HepG2 (cell line): ENCODE results near the gene PDCD2. TPM values are rescaled to one million over a fixed set of nuclear protein-coding genes. Genes with fewer than 3 reads are reported as not detected.
A peak's percentile ranks its signal among the peaks of the same experiment; 100 is the strongest.

Experiments
- ATF7 ChIP-seq, 2 experiments: fragments of 450-650 bp in 1 of 2; sonication (generic) in 1 of 2; formaldehyde crosslinking in 1 of 2; IDR thresholded peaks; 2 replicates each; pipeline versions ENCODE4 v1.4.0 to v1.6.1; 2016 to 2020; ENCODE audit warnings: antibody characterized with exemption in 1 of 2, mild to moderate bottlenecking in 1 of 2, missing genetic modification reagents in 1 of 2
- CCDC6 ChIP-seq: sonication (generic); formaldehyde crosslinking; IDR thresholded peaks from 2 replicates; pipeline ENCODE4 v1.8.1; 2022; ENCODE audit warnings: mild to moderate bottlenecking, missing genetic modification reagents, moderate library complexity
- DMAP1 ChIP-seq: IDR thresholded peaks from 2 replicates; pipeline ENCODE4 v1.6.1; 2016
- FOSL2 ChIP-seq: sonication (generic); formaldehyde crosslinking; IDR thresholded peaks from 2 replicates; pipeline ENCODE4 v1.4.0; 2020; ENCODE audit warnings: missing genetic modification reagents
- HIVEP1 ChIP-seq: sonication (generic); formaldehyde crosslinking; IDR thresholded peaks from 2 replicates; pipeline ENCODE4 v1.4.0; 2020; ENCODE audit warnings: mild to moderate bottlenecking, missing genetic modification reagents
- HNF4G ChIP-seq, 2 experiments: sonication (generic) in 1 of 2; formaldehyde crosslinking in 1 of 2; IDR thresholded peaks; 2 replicates each; pipeline versions ENCODE4 v1.4.0 to v1.6.1; 2011 to 2020; ENCODE audit warnings: borderline replicate concordance in 2 of 2, low read depth in 2 of 2, mild to moderate bottlenecking in 2 of 2, low read length in 1 of 2, missing genetic modification reagents in 1 of 2, moderate library complexity in 1 of 2
- HOMEZ ChIP-seq: IDR thresholded peaks from 2 replicates; pipeline ENCODE4 v1.6.1; 2016; ENCODE audit warnings: low read depth
- IRX3 ChIP-seq: sonication (generic); formaldehyde crosslinking; IDR thresholded peaks from 2 replicates; pipeline ENCODE4 v1.8.1; 2023; ENCODE audit warnings: mild to moderate bottlenecking, low read depth, missing genetic modification reagents, borderline replicate concordance
- JDP2 ChIP-seq: sonication (generic); formaldehyde crosslinking; IDR thresholded peaks from 2 replicates; pipeline ENCODE4 v1.8.1; 2022; ENCODE audit warnings: missing genetic modification reagents, borderline replicate concordance
- MIER2 ChIP-seq: IDR thresholded peaks from 2 replicates; pipeline ENCODE4 v1.6.1; 2016; ENCODE audit warnings: missing biosample characterization, missing genetic modification reagents
- NCOA2 ChIP-seq: sonication (generic); formaldehyde crosslinking; IDR thresholded peaks from 2 replicates; pipeline ENCODE4 v1.8.0; 2022; ENCODE audit warnings: inconsistent platforms
- NR2C2 ChIP-seq: sonication (generic); formaldehyde crosslinking; IDR thresholded peaks from 2 replicates; pipeline ENCODE4 v1.4.0; 2020; ENCODE audit warnings: missing genetic modification reagents, mild to moderate bottlenecking, moderate library complexity, borderline replicate concordance
- SIN3A ChIP-seq: IDR thresholded peaks from 2 replicates; pipeline ENCODE4 v1.6.1; 2011; ENCODE audit warnings: low read depth, mild to moderate bottlenecking, control low read depth, low read length, borderline replicate concordance
- SP4 ChIP-seq: sonication (generic); formaldehyde crosslinking; IDR thresholded peaks from 2 replicates; pipeline ENCODE4 v1.8.1; 2023; ENCODE audit warnings: mild to moderate bottlenecking, missing genetic modification reagents
- TFDP2 ChIP-seq: sonication (generic); formaldehyde crosslinking; IDR thresholded peaks from 2 replicates; pipeline ENCODE4 v1.4.0; 2020; ENCODE audit warnings: missing genetic modification reagents
- TRIM24 ChIP-seq: sonication (generic); formaldehyde crosslinking; IDR thresholded peaks from 2 replicates; pipeline ENCODE4 v1.8.0; 2022; ENCODE audit warnings: mild to moderate bottlenecking, missing genetic modification reagents
- U2AF2 ChIP-seq: fragments of 200-400 bp; formaldehyde crosslinking; IDR thresholded peaks from 2 replicates; pipeline ENCODE4 v1.6.1; 2017; ENCODE audit warnings: low read depth, mild to moderate bottlenecking, low read length
- UBTF ChIP-seq: sonication (generic); formaldehyde crosslinking; IDR thresholded peaks from 2 replicates; pipeline ENCODE4 v1.4.0; 2020; ENCODE audit warnings: mild to moderate bottlenecking, missing genetic modification reagents
- XBP1 ChIP-seq: sonication (generic); formaldehyde crosslinking; IDR thresholded peaks from 2 replicates; pipeline ENCODE4 v1.5.0; 2020; ENCODE audit warnings: missing genetic modification reagents
- ZBTB10 ChIP-seq: sonication (generic); formaldehyde crosslinking; IDR thresholded peaks from 2 replicates; pipeline ENCODE4 v1.4.0; 2020; ENCODE audit warnings: missing genetic modification reagents, borderline replicate concordance
- ZNF33A ChIP-seq: sonication (generic); formaldehyde crosslinking; IDR thresholded peaks from 2 replicates; pipeline ENCODE4 v1.5.1; 2020; ENCODE audit warnings: missing genetic modification reagents, mild to moderate bottlenecking, moderate library complexity, borderline replicate concordance
- polyA plus RNA-seq, 8 experiments: library from polyadenylated mRNA; depleted of rRNA in 3 of 8; stranded (reverse) in 7 of 8; unstranded in 1 of 8; fragments of >200 nt; fragmentation: Illumina TruSeq in 4 of 8; extraction: Trizol in 4 of 8; gene quantifications; 2 replicates each; pipeline versions ENCODE4 v1.2.1 to v1.2.3, GENCODE V29; 2011 to 2016; ENCODE audit warnings: low read depth in 4 of 8, missing spikeins in 1 of 8, mixed read lengths in 1 of 8; ENCODE audit not compliant: insufficient read depth in 1 of 8
- total RNA-seq, 5 experiments: library from RNA; depleted of rRNA; stranded (reverse); fragments of >200 nt; fragmentation: Illumina TruSeq; extraction: Trizol; gene quantifications; 2 replicates each; pipeline ENCODE4 v1.2.3, GENCODE V29; 2016; ENCODE audit warnings: low read depth in 1 of 5

The PDCD2 gene
- total and polyA plus RNA-seq, 2 of the 13 experiments (the other 11 are each of a cell fraction or from before 2014, with no cell fraction given), result 83.6 to 133 TPM

GRCh38 chr6:170554013-170554795, 30.2 kb downstream of the PDCD2 start, which contains the start of gene TBP (continued):
- TF ChIP-seq TFDP2 (CRISPR knock-in tag), result peak; percentile 91
- no peak for TF ChIP-seq TRIM24 (CRISPR knock-in tag)
- peak; percentile 72 for TF ChIP-seq FOSL2 (CRISPR knock-in tag)
- peak; percentile 14; the same call in 1 of the 2 replicates for TF ChIP-seq JDP2
- 0 out of 2 replicates have a peak, but pooled peaks have one; percentile 37 for TF ChIP-seq HIVEP1
- peak; percentile 97 for TF ChIP-seq DMAP1 (CRISPR knock-in tag)
- 0 out of 2 replicates have a peak, but pooled peaks have one; percentile 6 for TF ChIP-seq CCDC6 (CRISPR knock-in tag)
- no peak for TF ChIP-seq ZBTB10 (CRISPR knock-in tag)
- TF ChIP-seq ZNF33A (CRISPR knock-in tag), result 0 out of 2 replicates have a peak, but pooled peaks have one; percentile 13
- TF ChIP-seq NCOA2, result peak; percentile 47
- TF ChIP-seq MIER2 (CRISPR knock-in tag), result peak; percentile 79
- TF ChIP-seq HOMEZ, result peak; percentile 71; the same call in 1 of the 2 replicates
- TF ChIP-seq UBTF (CRISPR knock-in tag), result peak; percentile 91
- TF ChIP-seq U2AF2, result no peak
- no peak for TF ChIP-seq IRX3
- TF ChIP-seq NR2C2 (CRISPR knock-in tag), result peak; percentile 98
- TF ChIP-seq ATF7 (IDR thresholded peaks at IDR 0.05), result no peak
- 0 out of 2 replicates have a peak, but pooled peaks have one; percentile 35 for TF ChIP-seq ATF7 (CRISPR knock-in tag; IDR thresholded peaks at IDR 0.05)
- peak; percentile 93 for TF ChIP-seq SP4 (CRISPR knock-in tag)
- peak; percentile 86 for TF ChIP-seq SIN3A
- TF ChIP-seq XBP1 (CRISPR knock-in tag), result no peak
- peak; percentile 65; the same call in 1 of the 2 replicates for TF ChIP-seq HNF4G (IDR thresholded peaks at IDR 0.05; ENCODE audit: borderline replicate concordance, low read depth, low read length)
- TF ChIP-seq HNF4G (CRISPR knock-in tag; IDR thresholded peaks at IDR 0.05; ENCODE audit: borderline replicate concordance, low read depth), result no peak
